Nephron progenitor cell (in vitro differentiated cells): ENCODE data around the gene LSM2.
"Not testable (repeated sequence)": the region's sequence is repeated elsewhere in the genome, so short reads cannot be mapped to it uniquely, and the experiment has no call there.

Experiments used
- DNase-seq: peaks from one replicate; pipeline ENCODE4 v3.0.0; 2021
- H3K27ac Mint-ChIP-seq: 2 replicates; pipeline ENCODE4 v1.8.0; 2021; ENCODE audit warnings: mild to moderate bottlenecking, moderate library complexity, mixed read lengths
- H3K27me3 Mint-ChIP-seq: 2 replicates; pipeline ENCODE4 v1.8.0; 2021; ENCODE audit warnings: mild to moderate bottlenecking, low read depth, mixed read lengths; ENCODE audit not compliant: poor library complexity
- H3K36me3 Mint-ChIP-seq: 2 replicates; pipeline ENCODE4 v1.8.0; 2021; ENCODE audit warnings: low read depth, mixed read lengths
- H3K4me1 Mint-ChIP-seq: 2 replicates; pipeline ENCODE4 v1.8.0; 2021; ENCODE audit warnings: mixed read lengths
- H3K4me3 Mint-ChIP-seq: 2 replicates; pipeline ENCODE4 v1.8.0; 2021; ENCODE audit warnings: mild to moderate bottlenecking, moderate library complexity, mixed read lengths
- H3K9me3 Mint-ChIP-seq: 2 replicates; pipeline ENCODE4 v1.8.0; 2021; ENCODE audit warnings: mild to moderate bottlenecking, moderate library complexity, mixed read lengths
- TF ChIP-seq, protein P1 (sequence below): fragments of 200-600 bp; sonication (generic); IDR thresholded peaks from 2 replicates; pipeline ENCODE4 v1.5.0; 2021; ENCODE audit warnings: antibody characterized with exemption

The LSM2 gene

DNA sequence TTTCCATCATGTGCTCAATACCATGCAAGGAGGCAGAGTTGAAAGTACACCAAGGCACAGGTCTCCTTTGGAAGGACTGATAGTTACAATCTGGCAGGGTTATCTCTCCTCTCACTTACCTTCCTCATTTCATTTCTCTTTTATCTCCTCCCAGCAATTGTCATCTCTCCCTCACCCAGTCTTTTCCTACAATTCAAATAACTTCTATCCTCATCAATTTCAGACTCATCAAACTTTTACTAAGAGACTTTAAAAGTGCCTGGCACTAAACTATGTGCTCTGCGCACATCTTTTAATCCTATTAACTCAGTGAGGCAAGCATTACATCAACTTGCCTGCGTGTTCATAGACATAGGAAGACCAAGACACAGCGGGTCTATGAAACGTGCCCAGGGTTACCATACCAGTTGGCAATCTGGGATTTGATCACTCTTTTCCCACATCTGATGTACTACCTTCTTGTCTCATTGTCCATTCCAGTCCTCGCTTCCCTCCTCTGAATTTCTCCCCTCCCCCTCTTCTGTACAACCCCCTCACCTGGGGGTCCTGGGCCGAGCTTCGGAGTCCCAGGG is 12.4 kb downstream of the LSM2 start:
- DNase-seq: no peak
- Mint-ChIP-seq H3K27me3 (no peaks in the 10 kb centered on the region), H3K9me3 (no peaks in the 10 kb centered on the region), H3K27ac (peak overlapping the region; percentile 75), H3K36me3 (peaks cover 37% of the 10 kb centered on the region), H3K4me1 (peaks cover 48% of the 10 kb centered on the region), H3K4me3 (peak overlapping the region; percentile 98)
- TF ChIP-seq, protein P1, sequence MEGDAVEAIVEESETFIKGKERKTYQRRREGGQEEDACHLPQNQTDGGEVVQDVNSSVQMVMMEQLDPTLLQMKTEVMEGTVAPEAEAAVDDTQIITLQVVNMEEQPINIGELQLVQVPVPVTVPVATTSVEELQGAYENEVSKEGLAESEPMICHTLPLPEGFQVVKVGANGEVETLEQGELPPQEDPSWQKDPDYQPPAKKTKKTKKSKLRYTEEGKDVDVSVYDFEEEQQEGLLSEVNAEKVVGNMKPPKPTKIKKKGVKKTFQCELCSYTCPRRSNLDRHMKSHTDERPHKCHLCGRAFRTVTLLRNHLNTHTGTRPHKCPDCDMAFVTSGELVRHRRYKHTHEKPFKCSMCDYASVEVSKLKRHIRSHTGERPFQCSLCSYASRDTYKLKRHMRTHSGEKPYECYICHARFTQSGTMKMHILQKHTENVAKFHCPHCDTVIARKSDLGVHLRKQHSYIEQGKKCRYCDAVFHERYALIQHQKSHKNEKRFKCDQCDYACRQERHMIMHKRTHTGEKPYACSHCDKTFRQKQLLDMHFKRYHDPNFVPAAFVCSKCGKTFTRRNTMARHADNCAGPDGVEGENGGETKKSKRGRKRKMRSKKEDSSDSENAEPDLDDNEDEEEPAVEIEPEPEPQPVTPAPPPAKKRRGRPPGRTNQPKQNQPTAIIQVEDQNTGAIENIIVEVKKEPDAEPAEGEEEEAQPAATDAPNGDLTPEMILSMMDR: no peak

DNA sequence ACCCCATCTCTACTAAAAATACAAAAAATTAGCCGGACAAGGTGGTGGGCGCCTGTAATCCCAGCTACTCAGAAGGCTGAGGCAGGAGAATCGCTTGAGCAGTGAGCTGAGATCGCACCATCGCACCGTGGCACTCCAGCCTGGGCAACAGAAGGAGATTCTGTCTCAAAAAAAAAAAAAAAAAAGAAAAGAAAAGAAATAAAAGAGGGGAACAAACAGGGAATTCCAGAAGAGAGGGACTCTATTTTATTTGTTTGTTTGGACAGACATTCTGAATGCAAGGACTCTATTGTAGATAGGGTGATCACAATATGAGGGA is 12.9 kb downstream of the LSM2 start:
- not testable (repeated sequence) for DNase-seq

DNA sequence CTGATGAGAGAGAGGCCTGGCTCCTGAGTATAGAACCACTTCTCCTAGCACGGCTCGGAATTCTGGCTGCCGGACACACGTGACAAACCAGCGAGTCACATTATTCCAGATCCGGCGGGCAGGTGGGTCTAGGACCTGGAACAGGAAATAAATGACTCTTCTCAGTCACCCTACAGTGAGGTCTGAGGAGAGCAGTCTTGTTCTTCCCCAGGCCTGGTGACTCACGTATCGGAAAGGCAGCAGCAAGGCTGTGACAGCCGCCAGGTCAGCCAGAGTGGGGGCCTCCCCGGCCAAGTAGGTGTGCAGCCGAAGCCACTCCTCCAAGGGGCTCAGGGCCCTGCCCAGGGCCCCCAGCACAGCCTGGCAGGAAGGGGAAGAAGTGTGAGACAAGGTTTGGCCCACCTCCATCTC is 14.0 kb downstream of the LSM2 start:
- Mint-ChIP-seq H3K27ac (no peak overlapping the region), H3K27me3 (no peaks in the 10 kb centered on the region), H3K36me3 (peaks cover 48% of the 10 kb centered on the region), H3K9me3 (no peaks in the 10 kb centered on the region), H3K4me1 (peaks cover 48% of the 10 kb centered on the region), H3K4me3 (no peak overlapping the region)
- no peak for DNase-seq
- TF ChIP-seq, protein P1: no peak

More for the DNA sequence above, 12.9 kb downstream of the LSM2 start:
- H3K4me3 Mint-ChIP-seq: peak overlapping the region; percentile 98
- H3K27me3 Mint-ChIP-seq, H3K9me3 Mint-ChIP-seq, H3K27ac Mint-ChIP-seq: not testable (repeated sequence)
- H3K4me1 Mint-ChIP-seq: peaks cover 48% of the 10 kb centered on the region
- peaks cover 42% of the 10 kb centered on the region for H3K36me3 Mint-ChIP-seq

DNA sequence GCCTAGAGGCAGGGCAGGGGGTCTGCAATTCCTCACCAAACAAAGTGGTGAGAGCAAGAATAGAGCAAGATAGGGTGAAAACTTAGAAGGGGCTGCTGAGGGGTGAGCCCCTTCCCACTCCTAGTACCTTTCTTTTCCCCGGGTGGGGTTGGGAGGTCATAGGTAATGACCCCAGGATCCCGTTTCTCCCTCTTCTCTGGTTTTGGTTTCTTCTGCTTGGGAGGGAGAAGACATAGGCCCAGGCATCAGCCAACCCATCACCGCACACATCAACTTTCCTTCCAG is 14.7 kb downstream of the LSM2 start:
- Mint-ChIP-seq H3K36me3 (peaks cover 42% of the 10 kb centered on the region), H3K9me3 (no peaks in the 10 kb centered on the region), H3K27me3 (no peaks in the 10 kb centered on the region), H3K4me1 (peaks cover 48% of the 10 kb centered on the region), H3K4me3 (no peak overlapping the region), H3K27ac (peak overlapping the region; percentile 33)
- DNase-seq: no peak
- TF ChIP-seq, protein P1: no peak

DNA sequence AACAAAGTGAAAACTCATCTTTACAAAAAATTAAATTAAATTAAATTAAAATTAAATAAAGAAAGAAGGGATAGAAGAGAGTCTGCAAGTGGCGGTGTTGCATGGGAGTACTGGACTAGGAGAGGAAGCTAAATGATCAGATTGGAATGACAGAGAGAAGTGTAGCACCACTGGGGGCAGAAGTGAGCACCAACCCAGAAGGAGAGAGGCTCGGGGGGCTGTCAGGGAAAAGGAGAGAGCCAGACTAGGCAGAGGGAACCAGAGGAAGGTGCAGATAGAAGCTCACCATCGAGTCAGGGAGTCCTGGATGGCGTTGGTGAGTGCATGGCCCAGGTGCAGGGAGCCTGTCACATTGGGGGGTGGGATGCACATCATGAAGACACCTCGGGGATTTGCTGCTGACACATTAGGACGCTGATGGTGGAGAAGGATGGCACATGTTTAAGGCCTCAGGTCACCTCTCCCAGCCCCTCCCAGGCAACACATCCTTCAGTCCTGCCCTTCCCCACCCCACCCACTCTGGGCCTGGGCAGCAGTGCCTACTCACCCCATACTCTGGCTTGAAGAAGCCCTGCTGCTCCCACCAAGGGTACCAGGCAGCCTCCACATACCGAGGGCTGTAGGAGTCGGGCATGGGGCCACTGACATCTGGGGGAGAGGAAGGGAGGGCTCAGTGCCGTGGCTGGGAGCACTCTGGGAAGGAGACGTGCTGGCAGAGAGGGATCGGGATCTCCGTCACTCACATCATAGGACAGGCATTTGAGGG is 15.3 kb downstream of the LSM2 start:
- H3K36me3 Mint-ChIP-seq: peaks cover 43% of the 10 kb centered on the region
- DNase-seq: peak; percentile 78
- peaks cover 48% of the 10 kb centered on the region for H3K4me1 Mint-ChIP-seq
- TF ChIP-seq, protein P1: peak; percentile 57
- H3K4me3 Mint-ChIP-seq: peak overlapping the region; percentile 36
- peak overlapping the region; percentile 66 for H3K27ac Mint-ChIP-seq
- H3K27me3 Mint-ChIP-seq: no peaks in the 10 kb centered on the region
- H3K9me3 Mint-ChIP-seq: no peaks in the 10 kb centered on the region

DNA sequence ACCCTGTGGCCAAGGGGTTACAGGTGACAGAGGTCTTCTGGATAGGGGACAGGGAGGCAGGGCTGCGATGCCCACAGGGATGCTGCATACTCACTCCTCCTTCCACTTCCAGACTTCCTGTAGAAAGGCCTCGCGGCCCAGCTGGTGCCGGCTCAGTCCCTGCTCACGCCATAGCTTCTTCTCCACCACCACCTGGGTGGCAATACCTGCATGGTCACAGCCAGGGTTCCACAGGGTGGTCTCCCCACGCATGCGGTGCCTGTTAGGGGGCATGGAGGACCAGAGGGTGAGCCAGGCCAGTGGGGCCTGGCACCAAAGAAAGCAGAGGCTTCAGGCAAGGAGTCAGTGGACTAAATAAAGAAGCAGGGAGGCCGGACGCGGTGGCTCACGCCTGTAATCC is 21.3 kb downstream of the LSM2 start:
- TF ChIP-seq, protein P1: no peak

More for the DNA sequence above, 21.3 kb downstream of the LSM2 start:
- Mint-ChIP-seq H3K36me3 (peaks cover 53% of the 10 kb centered on the region), H3K27ac (no peak overlapping the region), H3K27me3 (no peaks in the 10 kb centered on the region), H3K4me1 (peaks cover under 1% of the 10 kb centered on the region), H3K4me3 (no peak overlapping the region), H3K9me3 (no peaks in the 10 kb centered on the region)
- DNase-seq: no peak
